K562 (cell line): ENCODE data around the gene ZNF629. TPM values are rescaled to one million over a fixed set of nuclear protein-coding genes. Genes with fewer than 3 reads are reported as not detected.

Experiments
- ATAC-seq: fragments of 200-7000 bp; cut with Tn5 transposase; 3 replicates; pipeline ENCODE4 v1.9.1; 2020; ENCODE audit warnings: moderate library complexity
- BruUV-seq: library from RNA; stranded (reverse); fragments of 400-500 nt; replicated peaks from 2 replicates; lab custom pipeline; 2021; lab: Mats Ljungman, UMichigan
- CTCF ChIA-PET: fragments of 300-600 bp; formaldehyde crosslinking; extraction: SDS; loops from one replicate; lab custom pipeline; 2021; ENCODE audit warnings: low intra/inter-chr PET ratio; lab: Yijun Ruan, JAX
- POLR2A ChIA-PET: fragments of 300-600, 350-650 bp; sonication (Branson Sonifier 250); formaldehyde crosslinking; extraction: SDS; loops from one replicate; lab custom pipeline; 2021; ENCODE audit warnings: antibody characterized with exemption, inconsistent platforms; lab: Yijun Ruan, JAX
- DNase-seq, 4 experiments: peaks; one replicate each; pipeline versions ENCODE4 v3.0.0 to v3.0.0-alpha.2; 2011 to 2018; ENCODE audit warnings: low spot score in 3 of 4, mixed read lengths in 3 of 4; ENCODE audit errors: extremely low read depth in 1 of 4
- FAIRE-seq: peaks from 2 replicates; lab custom pipeline; 2011; peaks lifted over from hg19 to GRCh38; lab: Jason Lieb, UNC
- H2AFZ ChIP-seq: 2 replicates; pipeline ENCODE4 v1.6.0; 2011; ENCODE audit warnings: low read depth, low read length, control low read depth, inconsistent platforms
- H3K27ac ChIP-seq: fragments of 200-600 bp; 3 replicates; pipeline ENCODE4 v1.8.0; 2011; ENCODE audit warnings: low read depth, mild to moderate bottlenecking, control low read depth, inconsistent platforms, low read length, moderate library complexity, mixed read lengths; ENCODE audit errors: extremely low read depth
- H3K27me3 ChIP-seq, 2 experiments: fragments of 300-600 bp in 1 of 2; 2 replicates in 1 of 2; 3 replicates in 1 of 2; pipeline versions ENCODE4 v1.6.0 to v1.8.0; 2011; ENCODE audit warnings: inconsistent platforms in 2 of 2, low read length in 2 of 2, mild to moderate bottlenecking in 1 of 2, mixed read lengths in 1 of 2, moderate library complexity in 1 of 2; ENCODE audit not compliant: control insufficient read depth in 2 of 2, insufficient read depth in 2 of 2
- H3K36me3 ChIP-seq: fragments of 300-600 bp; 3 replicates; pipeline ENCODE4 v1.8.0; 2011; ENCODE audit warnings: mild to moderate bottlenecking, low read length, inconsistent platforms; ENCODE audit not compliant: control insufficient read depth, insufficient read depth
- H3K4me1 ChIP-seq, 2 experiments: fragments of 200-600 bp in 1 of 2; replicated peaks in 1 of 2; 2 replicates in 1 of 2; 3 replicates in 1 of 2; pipeline versions ENCODE4 v1.5.1 to v1.8.0; 2011; ENCODE audit warnings: inconsistent platforms in 2 of 2, low read length in 2 of 2, mild to moderate bottlenecking in 1 of 2, mixed read lengths in 1 of 2, moderate library complexity in 1 of 2; ENCODE audit not compliant: control insufficient read depth in 2 of 2, insufficient read depth in 2 of 2
- H3K4me2 ChIP-seq: 2 replicates; pipeline ENCODE4 v1.6.1; 2011; ENCODE audit warnings: low read length, control low read depth, inconsistent platforms, mixed read lengths; ENCODE audit not compliant: insufficient read depth
- H3K4me3 ChIP-seq: fragments of 200-600 bp; sonication (generic), shearing (Covaris generic); 2 replicates; pipeline ENCODE4 v1.5.1; 2016; ENCODE audit warnings: control low read depth, inconsistent platforms
- H3K79me2 ChIP-seq: fragments of 200-600 bp; 3 replicates; pipeline ENCODE4 v1.8.0; 2011; ENCODE audit warnings: low read length, inconsistent platforms; ENCODE audit not compliant: control insufficient read depth, insufficient read depth
- H3K9ac ChIP-seq, 2 experiments: 2 replicates each; pipeline versions ENCODE4 v1.6.0 to v1.6.1; 2011; ENCODE audit warnings: low read depth in 2 of 2, low read length in 2 of 2, control low read depth in 1 of 2, inconsistent platforms in 1 of 2, mild to moderate bottlenecking in 1 of 2, mixed read lengths in 1 of 2; ENCODE audit not compliant: insufficient read depth in 1 of 2
- H3K9me1 ChIP-seq: one replicate; pipeline ENCODE4 v1.6.0; 2011; ENCODE audit warnings: inconsistent platforms, mild to moderate bottlenecking, low read length, moderate library complexity; ENCODE audit not compliant: control insufficient read depth, insufficient read depth
- H3K9me3 ChIP-seq: replicated peaks from 2 replicates; pipeline ENCODE4 v1.5.1; 2011; ENCODE audit warnings: low read depth, low read length, inconsistent platforms; ENCODE audit not compliant: control insufficient read depth, insufficient read depth
- H4K20me1 ChIP-seq: replicated peaks from 2 replicates; pipeline ENCODE4 v1.6.1; 2011; ENCODE audit warnings: low read length, inconsistent platforms, mixed read lengths; ENCODE audit not compliant: control insufficient read depth, insufficient read depth
- CTCFL ChIP-seq: IDR thresholded peaks from 2 replicates; pipeline ENCODE4 v1.6.1; 2011; ENCODE audit warnings: borderline replicate concordance, low read depth, mild to moderate bottlenecking, moderate library complexity, low read length; ENCODE audit not compliant: insufficient read depth, poor library complexity, severe bottlenecking
- E2F3 ChIP-seq: fragments of 250-450 bp; sonication (Bioruptor Pico); IDR thresholded peaks from 2 replicates; pipeline ENCODE4 v1.4.0; 2020; ENCODE audit warnings: mild to moderate bottlenecking
- HDAC2 ChIP-seq: fragments of 450-650 bp; IDR thresholded peaks from 2 replicates; pipeline ENCODE4 v1.6.1; 2016; ENCODE audit warnings: mild to moderate bottlenecking
- IRF2 ChIP-seq: sonication (generic); formaldehyde crosslinking; IDR thresholded peaks from 2 replicates; pipeline ENCODE4 v1.8.1; 2022; ENCODE audit warnings: mild to moderate bottlenecking, missing genetic modification reagents
- LARP7 ChIP-seq: fragments of 450-650 bp; IDR thresholded peaks from 2 replicates; pipeline ENCODE4 v1.6.1; 2016
- NFE2L1 ChIP-seq: fragments of 450-650 bp; IDR thresholded peaks from 2 replicates; pipeline ENCODE4 v1.6.1; 2016; ENCODE audit warnings: missing genetic modification characterization, low read depth, mild to moderate bottlenecking, missing compliant biosample characterization, moderate library complexity, borderline replicate concordance
- PPARD ChIP-seq: fragments of 250-450 bp; sonication (Bioruptor Pico); IDR thresholded peaks from 2 replicates; pipeline ENCODE4 v1.8.0; 2022; ENCODE audit warnings: inconsistent platforms, mild to moderate bottlenecking, moderate library complexity
- SMAD1 ChIP-seq: fragments of 150-350 bp; IDR thresholded peaks from 2 replicates; pipeline ENCODE4 v1.6.1; 2014; ENCODE audit warnings: low read length, low read depth; ENCODE audit not compliant: partially characterized antibody
- TAF15 ChIP-seq: fragments of 200-400 bp; formaldehyde crosslinking; IDR thresholded peaks from 2 replicates; pipeline ENCODE4 v1.6.1; 2017; ENCODE audit warnings: mild to moderate bottlenecking, low read depth, low read length, moderate library complexity
- TGIF2 ChIP-seq: sonication (generic); formaldehyde crosslinking; IDR thresholded peaks from 2 replicates; pipeline ENCODE4 v1.8.1; 2022; ENCODE audit warnings: mild to moderate bottlenecking, missing genetic modification reagents, moderate library complexity
- THRA ChIP-seq: fragments of 450-650 bp; IDR thresholded peaks from 2 replicates; pipeline ENCODE4 v1.6.1; 2017; ENCODE audit warnings: mild to moderate bottlenecking, moderate library complexity
- ZNF584 ChIP-seq: fragments of 200-800 bp; sonication (Bioruptor generic); IDR thresholded peaks from 2 replicates; pipeline ENCODE4 v1.6.1; 2016; ENCODE audit warnings: low read depth, mild to moderate bottlenecking, missing genetic modification characterization, missing compliant biosample characterization
- ZNF639 ChIP-seq, 2 experiments: fragments of 200-800 bp in 1 of 2; sonication (Bioruptor generic) in 1 of 2; sonication (generic) in 1 of 2; formaldehyde crosslinking in 1 of 2; IDR thresholded peaks in 1 of 2; conservative IDR thresholded peaks in 1 of 2; 2 replicates each; pipeline versions ENCODE4 v1.5.0 to v1.6.1; 2016 to 2020; ENCODE audit warnings: missing compliant biosample characterization in 1 of 2, missing genetic modification characterization in 1 of 2, missing genetic modification reagents in 1 of 2
- ZNF644 ChIP-seq: fragments of 200-800 bp; sonication (Bioruptor generic); IDR thresholded peaks from 2 replicates; pipeline ENCODE4 v1.6.1; 2016; ENCODE audit warnings: low read depth, missing genetic modification characterization, missing compliant biosample characterization
- ZNF668 ChIP-seq: fragments of 250-450 bp; sonication (Bioruptor Pico); IDR thresholded peaks from 2 replicates; pipeline ENCODE4 v1.8.0; 2022; ENCODE audit warnings: mild to moderate bottlenecking, inconsistent platforms
- WGBS: fragments of 100-300 bp; shearing (Covaris generic); methylation state at CpG from one replicate; pipeline ENCODE4 v1.1.6; 2016; ENCODE audit warnings: low coverage, mixed read lengths; ENCODE audit not compliant: insufficient coverage; ENCODE audit errors: missing lambda C conversion rate; 5-methylcytosine and 5-hydroxymethylcytosine counted together
- in situ Hi-C: fragments of 300-500 bp; cut with MboI; formaldehyde crosslinking; loops from 4 replicates; pipeline ENCODE4 v1.15.0; 2018; ENCODE audit warnings: inconsistent platforms, mixed read lengths
- intact Hi-C: fragments of 100-400 bp; cut with micrococcal nuclease; formaldehyde crosslinking; loops from 2 replicates; pipeline ENCODE4 v1.14.2; 2022
- polyA plus RNA-seq, 8 experiments: library from polyadenylated mRNA; depleted of rRNA in 4 of 8; stranded (reverse) in 5 of 8; unstranded in 3 of 8; fragments of >200 nt; fragmentation: Nextera tagmentation in 2 of 8; fragmentation: Illumina TruSeq in 1 of 8; extraction: Ambion mirVana in 2 of 8; extraction: Trizol in 1 of 8; gene quantifications; 2 replicates each; pipeline versions ENCODE4 v1.2.1 to v1.2.3, GENCODE V29; 2011 to 2014; ENCODE audit warnings: inconsistent platforms in 1 of 8, missing spikeins in 1 of 8
- total RNA-seq, 7 experiments: library from RNA; depleted of rRNA in 6 of 7; stranded (reverse); fragments of >200 nt in 6 of 7; fragmentation: Illumina TruSeq in 2 of 7; extraction: Trizol in 2 of 7; gene quantifications; 2 replicates each; pipeline versions ENCODE4 v1.2.1 to v1.2.3, GENCODE V29; 2011 to 2021; ENCODE audit warnings: low replicate concordance in 1 of 7
- TF ChIP-seq, protein P1 (sequence below): fragments of 250-450 bp; sonication (Bioruptor Pico); IDR thresholded peaks from 2 replicates; pipeline ENCODE4 v1.6.1; 2021; ENCODE audit warnings: mild to moderate bottlenecking

ZNF629 gene
- total and polyA plus RNA-seq, 9 of the 15 experiments (the other 6 are each of a cell fraction or from before 2014, with no cell fraction given): 0.44 to 18.8 (median 7.4) TPM

GRCh38 chr16:30830072-30830417 is 43.0 kb upstream of the ZNF629 start:
- ChIA-PET POLR2A (interaction anchor here (0.8 kb wide), 1 partner anchor 75 kb away, joined by 3 read pairs; no protein-coding TSS in a partner anchor), CTCF (no interaction called here)
- WGBS: 74% methylated on average over 6 of the region's 6 CpGs
- DNase-seq (no peak), FAIRE-seq (no peak), ATAC-seq (no peak)
- Histone ChIP-seq H3K27me3 (no peaks in the 10 kb centered on the region), H3K4me2 (no peak overlapping the region), H3K4me3 (no peak overlapping the region), H3K4me1 (peaks cover 0 to 11% of the 10 kb centered on the region in 2 experiments; a peak in 1 of 5 replicates), H4K20me1 (no peaks in the 10 kb centered on the region), H3K9me1 (no peaks in the 10 kb centered on the region), H3K79me2 (no peaks in the 10 kb centered on the region), H3K9me3 (no peaks in the 10 kb centered on the region), H3K9ac (no peak overlapping the region), H3K36me3 (no peaks in the 10 kb centered on the region), H3K27ac (no peak overlapping the region), H2AFZ (no peak overlapping the region)
- BruUV-seq: no TSS peak
- in situ Hi-C loops (no loop called here), intact Hi-C loops (no loop called here)
- TF ChIP-seq NFE2L1: no peak
- no peak for TF ChIP-seq IRF2
- TF ChIP-seq, protein P1, sequence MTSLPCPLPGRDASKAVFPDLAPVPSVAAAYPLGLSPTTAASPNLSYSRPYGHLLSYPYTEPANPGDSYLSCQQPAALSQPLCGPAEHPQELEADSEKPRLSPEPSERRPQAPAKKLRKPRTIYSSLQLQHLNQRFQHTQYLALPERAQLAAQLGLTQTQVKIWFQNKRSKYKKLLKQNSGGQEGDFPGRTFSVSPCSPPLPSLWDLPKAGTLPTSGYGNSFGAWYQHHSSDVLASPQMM (CRISPR knock-in tag): no peak
- no peak for TF ChIP-seq E2F3 (CRISPR knock-in tag)
- TF ChIP-seq THRA: no peak
- no peak for TF ChIP-seq ZNF639 (CRISPR knock-in tag; conservative IDR thresholded peaks at IDR 0.05 in 1 of 2, IDR thresholded peaks at IDR 0.05 in 1 of 2)
- TF ChIP-seq TAF15: no peak
- no peak for TF ChIP-seq ZNF584 (CRISPR knock-in tag)
- TF ChIP-seq TGIF2 (CRISPR knock-in tag): no peak
- no peak for TF ChIP-seq ZNF668 (CRISPR knock-in tag)
- TF ChIP-seq SMAD1: no peak
- TF ChIP-seq CTCFL: no peak
- no peak for TF ChIP-seq ZNF644 (tag)
- TF ChIP-seq PPARD (CRISPR knock-in tag): no peak
- TF ChIP-seq LARP7: no peak
- TF ChIP-seq HDAC2: no peak
